ENCODE results near the gene HDLBP.

HDLBP gene

GRCh38 chr2:241214209-241214608 is 101.3 kb downstream of the HDLBP start:
- Histone ChIP-seq H3K4me3 (ENCODE audit: low read depth, low read length) (no peak overlapping the region), H3K9ac (ENCODE audit: low read length) (no peak overlapping the region), H3K27ac (ENCODE audit: low read depth, low read length) (no peak overlapping the region), H4K12ac (ENCODE audit: low read depth, low read length) (no peak overlapping the region), H3K79me2 (ENCODE audit: control insufficient read depth, insufficient read depth, low read length, poor library complexity) (peaks cover 2% of the 10 kb centered on the region), H4K8ac (ENCODE audit: low read depth, low read length) (no peak overlapping the region), H2AFZ (ENCODE audit: insufficient read depth, low read length, poor library complexity) (no peak overlapping the region), H2BK120ac (ENCODE audit: insufficient read depth, low read length, poor library complexity) (no peak overlapping the region), H3K18ac (ENCODE audit: low read length) (no peak overlapping the region), H2AK5ac (ENCODE audit: low read length) (no peak overlapping the region), H3K4me2 (ENCODE audit: low read length) (no peak overlapping the region), H3K4ac (ENCODE audit: low read depth, low read length) (no peak overlapping the region), H3K27me3 (ENCODE audit: insufficient read depth, low read length) (no peaks in the 10 kb centered on the region), H2BK5ac (ENCODE audit: low read depth, low read length, poor library complexity) (no peak overlapping the region), H2BK12ac (ENCODE audit: low read length) (no peak overlapping the region), H3K9me3 (ENCODE audit: insufficient read depth, low read depth, low read length) (peaks cover 2% of the 10 kb centered on the region), H3K4me1 (ENCODE audit: control insufficient read depth in 1 of 2, insufficient read depth in 2 of 2, low read length in 2 of 2) (peaks cover 3 to 12% of the 10 kb centered on the region in 2 experiments), H3K36me3 (ENCODE audit: control insufficient read depth in 1 of 2, insufficient read depth in 2 of 2, low read length in 2 of 2) (no peaks in the 10 kb centered on the region), H3K23ac (ENCODE audit: low read length) (no peak overlapping the region), H3K14ac (ENCODE audit: low read length) (no peak overlapping the region), H4K91ac (ENCODE audit: low read depth, low read length) (no peak overlapping the region), H3K79me1 (ENCODE audit: low read length) (peaks cover 5% of the 10 kb centered on the region)
- WGBS (ENCODE audit: extremely low coverage, insufficient coverage, insufficient read length), result no CpG with 5 or more reads among the region's 10 CpGs
- DNase-seq, result peak in 1 of 2 donors; percentile 45

- Histone ChIP-seq H3K4me2 (ENCODE audit: low read length) (no peak overlapping the region), H4K91ac (ENCODE audit: low read depth, low read length) (no peak overlapping the region), H3K23ac (ENCODE audit: low read length) (no peak overlapping the region), H3K79me2 (ENCODE audit: control insufficient read depth, insufficient read depth, low read length, poor library complexity) (peaks cover 2% of the 10 kb centered on the region), H3K79me1 (ENCODE audit: low read length) (peaks cover 5% of the 10 kb centered on the region), H3K4me3 (ENCODE audit: low read depth, low read length) (no peak overlapping the region), H2BK5ac (ENCODE audit: low read depth, low read length, poor library complexity) (no peak overlapping the region), H2BK120ac (ENCODE audit: insufficient read depth, low read length, poor library complexity) (no peak overlapping the region), H3K4me1 (ENCODE audit: control insufficient read depth in 1 of 2, insufficient read depth in 2 of 2, low read length in 2 of 2) (peaks cover 3 to 12% of the 10 kb centered on the region in 2 experiments), H3K4ac (ENCODE audit: low read depth, low read length) (no peak overlapping the region), H3K27me3 (ENCODE audit: insufficient read depth, low read length) (no peaks in the 10 kb centered on the region), H3K9ac (ENCODE audit: low read length) (no peak overlapping the region), H2AFZ (ENCODE audit: insufficient read depth, low read length, poor library complexity) (no peak overlapping the region), H4K12ac (ENCODE audit: low read depth, low read length) (no peak overlapping the region), H3K9me3 (ENCODE audit: insufficient read depth, low read depth, low read length) (peaks cover 2% of the 10 kb centered on the region), H3K36me3 (ENCODE audit: control insufficient read depth in 1 of 2, insufficient read depth in 2 of 2, low read length in 2 of 2) (no peaks in the 10 kb centered on the region), H2BK12ac (ENCODE audit: low read length) (no peak overlapping the region), H4K8ac (ENCODE audit: low read depth, low read length) (no peak overlapping the region), H2AK5ac (ENCODE audit: low read length) (no peak overlapping the region), H3K27ac (ENCODE audit: low read depth, low read length) (no peak overlapping the region), H3K18ac (ENCODE audit: low read length) (no peak overlapping the region), H3K14ac (ENCODE audit: low read length) (no peak overlapping the region)
- WGBS (ENCODE audit: extremely low coverage, insufficient coverage, insufficient read length), result no CpG with 5 or more reads among the region's 7 CpGs
- DNase-seq, result no peak
Observed at GRCh38 chr2:241213567-241213966, 101.9 kb downstream of the HDLBP start.

GRCh38 chr2:241213041-241213440 is 102.4 kb downstream of the HDLBP start:
- no peaks in the 10 kb centered on the region for H3K79me2 ChIP-seq (ENCODE audit: control insufficient read depth, insufficient read depth, low read length, poor library complexity)
- H3K4me2 ChIP-seq (ENCODE audit: low read length), result no peak overlapping the region
- H3K23ac ChIP-seq (ENCODE audit: low read length), result no peak overlapping the region
- H3K79me1 ChIP-seq (ENCODE audit: low read length), result peaks cover 3% of the 10 kb centered on the region
- H3K4me1 ChIP-seq (ENCODE audit: control insufficient read depth in 1 of 2, insufficient read depth in 2 of 2, low read length in 2 of 2), result peaks cover 3 to 11% of the 10 kb centered on the region in 2 experiments
- no peak for DNase-seq
- no peak overlapping the region for H3K4ac ChIP-seq (ENCODE audit: low read depth, low read length)
- no peak overlapping the region for H2BK5ac ChIP-seq (ENCODE audit: low read depth, low read length, poor library complexity)
- H3K36me3 ChIP-seq (ENCODE audit: control insufficient read depth in 1 of 2, insufficient read depth in 2 of 2, low read length in 2 of 2), result no peaks in the 10 kb centered on the region
- no peak overlapping the region for H3K18ac ChIP-seq (ENCODE audit: low read length)
- H3K14ac ChIP-seq (ENCODE audit: low read length), result no peak overlapping the region
- no peak overlapping the region for H2AK5ac ChIP-seq (ENCODE audit: low read length)
- H3K27ac ChIP-seq (ENCODE audit: low read depth, low read length), result no peak overlapping the region
- H3K9ac ChIP-seq (ENCODE audit: low read length), result no peak overlapping the region
- no peaks in the 10 kb centered on the region for H3K27me3 ChIP-seq (ENCODE audit: insufficient read depth, low read length)
- no peak overlapping the region for H2BK12ac ChIP-seq (ENCODE audit: low read length)
- no peak overlapping the region for H4K91ac ChIP-seq (ENCODE audit: low read depth, low read length)
- no peak overlapping the region for H2AFZ ChIP-seq (ENCODE audit: insufficient read depth, low read length, poor library complexity)
- H3K9me3 ChIP-seq (ENCODE audit: insufficient read depth, low read depth, low read length), result peaks cover 2% of the 10 kb centered on the region
- WGBS (ENCODE audit: extremely low coverage, insufficient coverage, insufficient read length), result no CpG with 5 or more reads among the region's 13 CpGs
- no peak overlapping the region for H4K12ac ChIP-seq (ENCODE audit: low read depth, low read length)
- H2BK120ac ChIP-seq (ENCODE audit: insufficient read depth, low read length, poor library complexity), result no peak overlapping the region
- no peak overlapping the region for H3K4me3 ChIP-seq (ENCODE audit: low read depth, low read length)
- no peak overlapping the region for H4K8ac ChIP-seq (ENCODE audit: low read depth, low read length)

- H3K4me3 ChIP-seq (ENCODE audit: low read depth, low read length), result no peak overlapping the region
- H4K91ac ChIP-seq (ENCODE audit: low read depth, low read length), result no peak overlapping the region
- H2AFZ ChIP-seq (ENCODE audit: insufficient read depth, low read length, poor library complexity), result no peak overlapping the region
- no peaks in the 10 kb centered on the region for H3K79me1 ChIP-seq (ENCODE audit: low read length)
- H2BK5ac ChIP-seq (ENCODE audit: low read depth, low read length, poor library complexity), result no peak overlapping the region
- no peak overlapping the region for H3K27ac ChIP-seq (ENCODE audit: low read depth, low read length)
- no CpG with 5 or more reads among the region's 2 CpGs for WGBS (ENCODE audit: extremely low coverage, insufficient coverage, insufficient read length)
- no peak overlapping the region for H3K23ac ChIP-seq (ENCODE audit: low read length)
- H3K36me3 ChIP-seq (ENCODE audit: control insufficient read depth in 1 of 2, insufficient read depth in 2 of 2, low read length in 2 of 2), result no peaks in the 10 kb centered on the region
- H2BK12ac ChIP-seq (ENCODE audit: low read length), result no peak overlapping the region
- peaks cover under 1 to 8% of the 10 kb centered on the region in 2 experiments for H3K4me1 ChIP-seq (ENCODE audit: control insufficient read depth in 1 of 2, insufficient read depth in 2 of 2, low read length in 2 of 2)
- H3K27me3 ChIP-seq (ENCODE audit: insufficient read depth, low read length), result no peaks in the 10 kb centered on the region
- H3K4ac ChIP-seq (ENCODE audit: low read depth, low read length), result no peak overlapping the region
- DNase-seq, result no peak
- H4K8ac ChIP-seq (ENCODE audit: low read depth, low read length), result no peak overlapping the region
- no peak overlapping the region for H2BK120ac ChIP-seq (ENCODE audit: insufficient read depth, low read length, poor library complexity)
- H3K9me3 ChIP-seq (ENCODE audit: insufficient read depth, low read depth, low read length), result peaks cover 2% of the 10 kb centered on the region
- no peak overlapping the region for H2AK5ac ChIP-seq (ENCODE audit: low read length)
- H3K18ac ChIP-seq (ENCODE audit: low read length), result no peak overlapping the region
- peak overlapping the region; percentile 32 for H4K12ac ChIP-seq (ENCODE audit: low read depth, low read length)
- no peak overlapping the region for H3K9ac ChIP-seq (ENCODE audit: low read length)
- no peaks in the 10 kb centered on the region for H3K79me2 ChIP-seq (ENCODE audit: control insufficient read depth, insufficient read depth, low read length, poor library complexity)
- H3K4me2 ChIP-seq (ENCODE audit: low read length), result no peak overlapping the region
- no peak overlapping the region for H3K14ac ChIP-seq (ENCODE audit: low read length)
Observed at GRCh38 chr2:241211276-241211675, 104.2 kb downstream of the HDLBP start.
